B cell (primary cell): Measurements from ENCODE around the gene ITIH1. TPM values are rescaled to one million over a fixed set of nuclear protein-coding genes. Genes with fewer than 3 reads are reported as not detected.

Experiments
- ATAC-seq: fragments of 200-7000 bp; cut with Tn5 transposase; one replicate; pipeline ENCODE4 v1.10.0; 2021; ENCODE audit warnings: low read depth, mild to moderate bottlenecking, moderate number of reproducible peaks, moderate library complexity
- CTCF ChIA-PET: fragments of 350-600 bp; sonication (Branson Sonifier 250); formaldehyde crosslinking; loops from one replicate; lab custom pipeline; 2021; ENCODE audit warnings: antibody characterized with exemption, inconsistent platforms; lab: Charles Lee
- POLR2A ChIA-PET: fragments of 350-600 bp; sonication (Branson Sonifier 250); formaldehyde crosslinking; loops from one replicate; lab custom pipeline; 2021; ENCODE audit warnings: antibody characterized with exemption; lab: Charles Lee
- DNase-seq: peaks from one replicate; pipeline ENCODE4 v3.0.0; 2013
- H2AFZ ChIP-seq: 2 replicates; pipeline ENCODE4 v1.6.1; 2012; ENCODE audit warnings: mild to moderate bottlenecking, low read depth, low read length; ENCODE audit not compliant: insufficient read depth, poor library complexity, severe bottlenecking
- H3K27ac ChIP-seq, 2 donors: 1 replicate in 1 of 2; 2 replicates in 1 of 2; pipeline ENCODE4 v1.5.1; 2012 to 2013; ENCODE audit warnings: low read length in 2 of 2, mild to moderate bottlenecking in 2 of 2, moderate library complexity in 1 of 2
- H3K27me3 ChIP-seq, 4 experiments: fragments of 200-600 bp in 1 of 4; sonication (generic) in 1 of 4; replicated peaks in 1 of 4; 1 replicate in 2 of 4; 2 replicates in 2 of 4; pipeline versions ENCODE4 v1.6.1 to v1.7.0; 2013 to 2016; ENCODE audit warnings: low read length in 3 of 4, mild to moderate bottlenecking in 2 of 4, mixed read lengths in 1 of 4, moderate library complexity in 1 of 4; ENCODE audit not compliant: insufficient read depth in 4 of 4, control insufficient read depth in 3 of 4; ENCODE audit errors: control extremely low read depth in 1 of 4
- H3K36me3 ChIP-seq, 2 experiments: replicated peaks in 1 of 2; 1 replicate in 1 of 2; 2 replicates in 1 of 2; pipeline versions ENCODE4 v1.6.1 to v1.7.1; 2013; ENCODE audit warnings: low read length in 1 of 2; ENCODE audit not compliant: insufficient read depth in 2 of 2, control insufficient read depth in 1 of 2; ENCODE audit errors: control extremely low read depth in 1 of 2, extremely low read depth in 1 of 2
- H3K4me1 ChIP-seq, 2 donors: fragments of 200-600 bp in 1 of 2; sonication (generic) in 1 of 2; 1 replicate in 1 of 2; 2 replicates in 1 of 2; pipeline versions ENCODE4 v1.5.1 to v1.6.1; 2013 to 2017; ENCODE audit warnings: low read length in 2 of 2; ENCODE audit not compliant: control insufficient read depth in 2 of 2, insufficient read depth in 2 of 2
- H3K4me2 ChIP-seq: replicated peaks from 2 replicates; pipeline ENCODE3; 2012; ENCODE audit warnings: mild to moderate bottlenecking, low read depth, low read length; ENCODE audit not compliant: poor library complexity, severe bottlenecking
- H3K4me3 ChIP-seq, 5 experiments: fragments of 200-600 bp in 1 of 5; sonication (generic) in 1 of 5; 1 replicate in 3 of 5; 2 replicates in 2 of 5; pipeline versions ENCODE4 v1.5.1 to v1.7.0; 2011 to 2016; ENCODE audit warnings: low read length in 4 of 5, mild to moderate bottlenecking in 4 of 5, low read depth in 2 of 5, control low read depth in 1 of 5, moderate library complexity in 1 of 5; ENCODE audit not compliant: insufficient read depth in 1 of 5; ENCODE audit errors: control extremely low read depth in 1 of 5, extremely low read depth in 1 of 5
- H3K79me2 ChIP-seq: fragments of 200-600 bp; sonication (generic); one replicate; pipeline ENCODE4 v1.6.0; 2016; ENCODE audit warnings: low read length; ENCODE audit not compliant: control insufficient read depth, insufficient read depth
- H3K9ac ChIP-seq: fragments of 200-600 bp; sonication (generic); 2 replicates; pipeline ENCODE4 v1.6.1; 2017; ENCODE audit warnings: mild to moderate bottlenecking, low read length, moderate library complexity
- H3K9me3 ChIP-seq, 3 donors: one replicate each; pipeline versions ENCODE4 v1.6.1 to v1.7.1; 2013; ENCODE audit warnings: low read length in 2 of 3; ENCODE audit not compliant: control insufficient read depth in 2 of 3, insufficient read depth in 1 of 3; ENCODE audit errors: control extremely low read depth in 1 of 3
- H4K20me1 ChIP-seq: 2 replicates; pipeline ENCODE4 v1.6.0; 2012; ENCODE audit warnings: mild to moderate bottlenecking, low read length; ENCODE audit not compliant: insufficient read depth, control insufficient read depth, poor library complexity, severe bottlenecking
- H3K27ac Mint-ChIP-seq: one replicate; pipeline ENCODE4 v1.8.0; 2021; ENCODE audit warnings: mixed read lengths
- H3K27me3 Mint-ChIP-seq: one replicate; pipeline ENCODE4 v1.8.0; 2021; ENCODE audit warnings: mixed read lengths
- H3K4me1 Mint-ChIP-seq: one replicate; pipeline ENCODE4 v1.8.0; 2021; ENCODE audit warnings: mixed read lengths
- H3K4me3 Mint-ChIP-seq: one replicate; pipeline ENCODE4 v1.8.0; 2021; ENCODE audit warnings: mixed read lengths
- H3K9me3 Mint-ChIP-seq: one replicate; pipeline ENCODE4 v1.8.0; 2022; ENCODE audit warnings: mixed read lengths; ENCODE audit not compliant: insufficient read depth
- CTCF ChIP-seq: fragments of 200-600 bp; IDR thresholded peaks from one replicate; pipeline ENCODE4 v1.8.0; 2022; ENCODE audit warnings: antibody characterized with exemption, mild to moderate bottlenecking
- EZH2 ChIP-seq: IDR thresholded peaks from 2 replicates; pipeline ENCODE4 v1.6.1; 2012; ENCODE audit warnings: borderline replicate concordance, low read depth, mild to moderate bottlenecking, moderate library complexity, low read length; ENCODE audit not compliant: insufficient read depth, poor library complexity, severe bottlenecking
- WGBS: methylation state at CpG from one replicate; pipeline ENCODE4 v1.1.5; 2013; ENCODE audit warnings: missing lambda C conversion rate; ENCODE audit not compliant: insufficient coverage; 5-methylcytosine and 5-hydroxymethylcytosine counted together
- intact Hi-C: fragments of 100-400 bp; cut with micrococcal nuclease; formaldehyde crosslinking; loops from one replicate; pipeline ENCODE4 v1.10.0; 2022
- polyA plus RNA-seq: library from polyadenylated mRNA; depleted of rRNA; stranded (reverse); fragments of >200 nt; gene quantifications from 2 replicates; pipeline ENCODE4 v1.2.3, GENCODE V29; 2012
- total RNA-seq, 2 donors: library from RNA; stranded (reverse); fragments of 120-200 nt in 1 of 2; gene quantifications; 1 replicate in 1 of 2; 2 replicates in 1 of 2; pipeline versions ENCODE4 v1.2.3 to v1.2.4, GENCODE V29; 2013 to 2022

Gene ITIH1
- total and polyA plus RNA-seq, 2 donors (not counting 1 experiment from before 2014, with no cell fraction given) = 2.0 TPM; not detected in 1

DNA sequence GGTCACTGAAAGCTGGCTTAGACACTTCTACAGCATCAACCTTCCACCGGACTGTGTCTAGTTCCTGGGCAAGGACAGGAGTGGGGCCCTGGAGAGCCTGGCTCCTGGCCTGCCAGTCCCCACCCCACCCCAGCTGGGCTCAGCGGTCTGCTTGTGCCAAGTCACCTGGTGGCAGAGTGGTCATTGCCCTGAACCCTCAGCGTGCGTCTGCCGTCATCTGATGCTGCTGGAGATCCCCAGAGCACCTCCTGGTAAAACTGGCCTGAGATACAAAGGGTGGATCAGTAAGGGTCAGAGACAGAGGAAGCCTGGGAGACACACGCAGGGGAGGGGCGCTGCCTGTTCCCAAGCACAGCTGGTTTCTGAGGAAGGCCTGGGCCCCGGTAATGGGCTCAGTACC lies 36.4 kb downstream of the ITIH1 start:
- no peaks in the 10 kb centered on the region for H3K36me3 ChIP-seq
- no peak overlapping the region for H3K9ac ChIP-seq
- no peak overlapping the region for H3K4me2 ChIP-seq
- no peak overlapping the region for H3K27ac ChIP-seq
- intact Hi-C loops = no loop called here
- H3K79me2 ChIP-seq = no peaks in the 10 kb centered on the region
- ATAC-seq (no peak), DNase-seq (no peak)
- POLR2A ChIA-PET = no interaction called here
- no peak overlapping the region for H2AFZ ChIP-seq
- H3K4me1 ChIP-seq = no peaks in the 10 kb centered on the region
- no peaks in the 10 kb centered on the region for H3K27me3 Mint-ChIP-seq
- WGBS = 97% methylated on average over 8 of the region's 8 CpGs
- no peaks in the 10 kb centered on the region for H3K4me1 Mint-ChIP-seq
- no peak overlapping the region for H3K27ac Mint-ChIP-seq
- TF ChIP-seq CTCF = no peak
- H3K9me3 ChIP-seq = no peaks in the 10 kb centered on the region
- CTCF ChIA-PET = no interaction called here
- no peak overlapping the region for H3K4me3 ChIP-seq
- H4K20me1 ChIP-seq = no peaks in the 10 kb centered on the region
- no peaks in the 10 kb centered on the region for H3K9me3 Mint-ChIP-seq
- no peaks in the 10 kb centered on the region for H3K27me3 ChIP-seq
- no peak overlapping the region for H3K4me3 Mint-ChIP-seq

DNA sequence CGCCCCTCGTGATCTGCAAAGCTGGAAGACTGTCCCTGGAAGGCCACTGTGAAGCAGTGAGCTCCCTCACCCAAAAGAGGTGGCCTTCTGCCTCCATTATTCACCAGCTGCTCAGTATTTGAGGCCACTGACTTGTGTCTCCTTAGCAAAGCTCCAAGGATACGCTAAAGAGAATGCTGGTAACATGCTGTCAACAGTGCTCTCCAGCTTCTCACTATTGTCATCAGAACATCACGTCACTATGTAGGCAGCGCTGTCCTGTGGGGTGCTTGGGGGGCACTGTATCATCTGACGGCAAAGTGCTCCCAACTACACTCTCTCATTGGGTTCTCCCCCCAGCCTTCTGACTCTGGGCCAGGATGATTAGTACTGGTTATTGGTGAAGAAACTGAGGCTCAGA lies 38.8 kb downstream of the ITIH1 start:
- DNase-seq = no peak
- Histone ChIP-seq H3K36me3 (no peaks in the 10 kb centered on the region), H3K27me3 (no peaks in the 10 kb centered on the region), H3K79me2 (no peaks in the 10 kb centered on the region), H4K20me1 (no peaks in the 10 kb centered on the region), H3K9me3 (no peaks in the 10 kb centered on the region), H3K4me1 (no peaks in the 10 kb centered on the region), H3K27ac (no peak overlapping the region), H3K4me2 (no peak overlapping the region), H3K4me3 (no peak overlapping the region), H2AFZ (no peak overlapping the region), H3K9ac (no peak overlapping the region)
- no peaks in the 10 kb centered on the region for H3K27me3 Mint-ChIP-seq
- H3K4me1 Mint-ChIP-seq = no peaks in the 10 kb centered on the region
- TF ChIP-seq CTCF = no peak
- no peak for TF ChIP-seq EZH2
- intact Hi-C loops = no loop called here
- no peak overlapping the region for H3K27ac Mint-ChIP-seq
- ChIA-PET POLR2A (no interaction called here), CTCF (interaction anchor here (1.7 kb wide), 1 partner anchor 17 kb away, joined by 3 read pairs; no protein-coding TSS in a partner anchor)
- no peak overlapping the region for H3K4me3 Mint-ChIP-seq
- WGBS = 92% methylated on average over 2 of the region's 6 CpGs
- no peak for ATAC-seq
- no peaks in the 10 kb centered on the region for H3K9me3 Mint-ChIP-seq
